GM12891 (cell line): ENCODE data around the gene DUSP6.

ENCODE experiments used
- PAX5 ChIP-seq: IDR thresholded peaks from 2 replicates; pipeline ENCODE4 v1.6.1; 2011; ENCODE audit warnings: low read length, moderate library complexity, mild to moderate bottlenecking; ENCODE audit not compliant: insufficient read depth, severe bottlenecking
- POLR2A ChIP-seq: IDR thresholded peaks from 2 replicates; pipeline ENCODE4 v1.6.1; 2011; ENCODE audit warnings: low read depth, low read length, control low read depth
- POLR2AphosphoS5 ChIP-seq: IDR thresholded peaks from 2 replicates; pipeline ENCODE4 v1.6.1; 2011; ENCODE audit warnings: low read depth, low read length, control low read depth

GRCh38 chr12:89350630-89351488 is 1.4 kb downstream of the DUSP6 start:
- TF ChIP-seq POLR2A (no peak), PAX5 (no peak), POLR2AphosphoS5 (no peak)
